Activated CD4-positive, alpha-beta T cell treated with anti-CD3 and anti-CD28 coated beads for 24 hours (primary cell): ENCODE measurements around the gene CEBPZOS.

Experiments used
- DNase-seq, 2 donors: peaks; one replicate each; pipeline ENCODE4 v3.0.0-alpha.2; 2020; ENCODE audit warnings: low read depth in 2 of 2

CEBPZOS gene

GRCh38 chr2:37232131-37232933, 36.0 kb downstream of the CEBPZOS start:
- no peak for DNase-seq

DNA sequence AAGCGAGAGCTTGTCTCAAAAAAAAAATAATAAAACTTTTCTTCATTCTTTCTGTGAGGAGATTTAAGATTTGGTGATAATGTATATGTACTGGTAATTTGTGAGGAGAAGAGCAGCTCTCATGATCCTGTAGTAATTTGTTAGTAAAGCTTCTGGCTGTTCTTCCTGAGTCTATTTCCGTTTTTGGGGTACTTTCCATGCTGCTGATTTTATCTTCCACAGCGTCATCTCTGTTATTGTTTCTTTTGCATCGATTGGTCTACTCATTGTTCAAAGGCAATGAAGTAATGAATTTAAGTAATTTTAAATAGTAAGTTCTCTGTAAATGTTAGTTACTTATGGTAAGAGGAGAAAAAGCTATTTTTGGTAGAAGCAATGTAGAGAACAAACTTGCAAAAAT, 47.1 kb downstream of the CEBPZOS start:
- DNase-seq: no peak

- no peak for DNase-seq
Measured at GRCh38 chr2:37244017-37244416, 47.7 kb downstream of the CEBPZOS start.

- DNase-seq: no peak
Measured at GRCh38 chr2:37244755-37245154, 48.5 kb downstream of the CEBPZOS start.

DNA sequence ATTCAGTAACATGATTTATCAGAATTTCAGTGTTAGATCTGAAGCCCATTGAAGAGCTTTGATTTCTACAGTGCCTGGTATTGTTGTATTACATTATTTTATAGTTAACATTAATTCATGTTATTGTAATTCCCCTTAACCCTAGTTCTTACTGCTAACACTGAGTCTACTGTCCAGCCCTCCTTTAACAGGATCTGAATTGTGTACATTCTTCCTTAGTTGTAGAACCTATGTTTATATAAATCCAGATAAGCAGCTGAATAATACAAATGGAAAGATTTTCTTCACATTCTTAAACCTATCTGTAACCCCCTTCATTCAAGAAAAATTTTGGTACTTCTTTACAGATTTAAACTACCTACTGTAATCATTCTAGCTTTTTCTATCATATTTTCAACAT, 49.9 kb downstream of the CEBPZOS start:
- DNase-seq: no peak

GRCh38 chr2:37250869-37251740, 54.8 kb downstream of the CEBPZOS start:
- no peak for DNase-seq
